Amniotic stem cell (primary cell): Measurements from ENCODE around the gene GRIK4.

Experiments
- DNase-seq: peaks from one replicate; lab custom pipeline; 2025; lab: John Stamatoyannopoulos, UW

Gene GRIK4

DNA sequence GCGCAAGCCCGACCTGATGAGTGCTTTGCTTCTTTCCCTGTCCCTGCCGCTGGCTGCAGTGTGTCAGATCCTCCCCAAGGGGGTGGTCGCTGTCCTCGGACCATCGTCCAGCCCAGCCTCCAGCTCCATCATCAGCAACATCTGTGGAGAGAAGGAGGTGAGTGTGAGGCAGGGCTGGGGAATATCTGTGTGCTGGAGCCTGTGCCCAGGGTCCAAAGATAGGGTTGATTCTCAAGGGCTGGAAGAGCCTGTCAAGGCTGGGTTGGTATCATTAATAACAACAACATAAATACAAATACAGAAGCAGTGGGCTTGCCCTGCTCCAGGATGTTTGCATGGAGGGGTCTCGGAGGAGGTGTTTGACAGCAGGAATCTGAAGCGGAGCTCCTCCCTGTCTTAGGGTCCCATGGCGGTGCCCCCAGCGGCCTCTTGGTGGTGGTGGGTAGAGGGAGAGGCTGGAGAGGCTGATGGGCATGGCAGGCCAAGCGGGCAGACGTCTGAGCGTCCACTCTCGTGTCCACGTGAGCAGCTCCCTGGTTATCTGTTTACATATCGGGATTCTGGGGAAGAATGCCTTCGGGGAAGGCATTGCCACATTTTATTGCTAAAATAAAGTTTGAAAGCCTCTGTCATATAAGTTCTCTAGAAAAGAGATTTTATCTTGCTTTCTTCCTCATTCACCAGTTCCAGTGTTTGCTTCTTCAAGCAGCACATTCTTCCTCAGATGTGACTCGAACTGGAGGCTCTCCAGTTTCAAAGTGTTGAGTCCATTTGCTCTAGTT lies 304.0 kb downstream of the GRIK4 start:
- DNase-seq = no peak

DNA sequence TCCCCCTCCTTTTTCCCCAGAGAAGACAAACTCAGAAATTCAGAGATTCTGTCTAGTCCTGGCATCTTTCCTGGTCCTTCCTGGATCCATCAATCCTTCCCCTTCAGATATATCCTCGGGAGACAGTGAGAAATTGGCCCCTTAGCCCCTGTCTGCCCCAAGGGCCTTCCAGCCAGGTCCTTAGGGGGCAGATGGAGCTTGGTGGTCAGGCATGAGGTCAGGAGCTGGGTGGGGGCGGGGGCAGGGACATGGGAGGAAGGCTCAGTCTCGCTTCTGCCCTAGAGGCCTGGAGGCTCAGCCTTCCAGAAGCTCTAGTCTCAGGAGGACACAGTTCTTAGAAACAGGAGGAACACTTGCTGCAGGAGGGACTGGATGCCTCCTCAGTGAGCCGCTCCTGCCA lies 304.6 kb downstream of the GRIK4 start:
- DNase-seq = no peak

DNA sequence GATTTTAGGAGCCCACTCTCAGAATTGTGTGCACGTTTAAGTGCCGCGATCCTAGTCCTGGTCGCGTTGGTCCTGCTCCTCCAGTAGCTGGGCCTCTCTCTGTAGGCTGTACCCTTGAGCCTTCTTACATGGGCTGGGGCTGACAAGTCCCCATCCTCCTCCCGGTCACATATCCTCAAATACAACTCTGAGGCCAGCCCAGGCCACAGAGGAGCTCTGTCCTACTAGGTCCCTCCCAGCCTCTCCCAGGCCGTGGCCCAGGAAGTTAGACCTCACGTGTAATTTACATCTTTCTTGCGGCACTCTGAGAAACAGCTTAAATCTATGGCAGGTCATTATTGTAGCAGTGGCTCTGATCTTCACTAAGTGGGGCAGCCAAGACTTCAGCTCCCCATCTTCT lies 305.2 kb downstream of the GRIK4 start:
- no peak for DNase-seq

DNA sequence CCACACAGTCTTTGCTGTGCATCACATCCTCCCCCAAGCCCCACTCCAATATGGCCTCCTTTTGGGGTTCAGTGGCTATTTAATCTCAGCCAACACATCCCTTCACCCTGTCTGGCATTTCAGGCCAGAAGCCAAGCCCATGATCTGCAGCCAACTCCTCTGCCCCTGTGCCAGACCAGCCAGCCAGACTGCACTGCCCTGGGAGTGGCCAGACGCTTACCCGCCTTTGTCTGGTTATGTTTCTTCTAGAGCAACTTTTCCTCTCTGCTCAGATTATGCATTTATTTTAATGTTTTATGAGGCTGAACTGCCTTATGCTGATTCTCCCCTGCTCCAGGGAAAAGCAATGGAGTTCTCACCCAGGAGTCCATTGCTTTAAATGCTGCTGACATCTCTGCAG lies 305.6 kb downstream of the GRIK4 start:
- DNase-seq = no peak

DNA sequence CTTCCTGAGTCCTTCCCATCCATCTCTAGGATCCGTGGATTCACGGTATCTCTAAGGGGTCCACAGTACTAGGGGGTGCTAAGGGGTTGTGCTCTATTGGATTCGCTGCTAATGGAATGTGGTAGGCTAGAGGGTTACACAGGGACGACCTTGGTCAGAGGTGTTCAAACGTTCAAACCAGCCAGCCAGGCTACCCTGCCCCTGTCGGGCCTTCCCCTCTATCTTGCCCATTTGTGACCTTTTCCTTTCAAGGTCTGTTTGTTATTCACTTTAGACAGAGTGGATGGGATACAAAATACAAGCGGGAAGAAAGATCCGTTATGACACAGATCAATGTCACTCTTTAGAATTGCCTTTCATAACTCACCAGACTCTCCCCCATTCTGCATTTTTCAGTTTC lies 306.5 kb downstream of the GRIK4 start:
- DNase-seq = no peak

DNA sequence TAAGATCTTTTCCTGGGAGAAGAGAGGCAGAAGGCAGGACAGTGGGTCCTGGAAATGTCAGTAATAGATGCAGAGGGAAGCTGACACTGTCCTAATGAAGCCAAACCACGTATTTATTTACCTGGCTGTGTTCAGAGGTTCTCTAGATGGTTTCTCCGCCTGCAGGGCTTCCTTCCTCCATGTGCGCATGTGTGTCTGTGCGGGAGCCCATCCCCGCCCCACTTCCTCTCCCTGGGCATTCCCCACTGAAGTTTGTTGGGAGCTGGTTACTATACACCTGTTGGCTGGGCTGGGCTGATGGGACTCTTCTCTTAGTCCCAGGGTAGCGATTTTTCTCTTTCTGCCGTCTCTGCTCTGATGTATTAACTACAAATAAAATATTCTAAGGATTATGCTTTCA lies 307.5 kb downstream of the GRIK4 start:
- no peak for DNase-seq

DNA sequence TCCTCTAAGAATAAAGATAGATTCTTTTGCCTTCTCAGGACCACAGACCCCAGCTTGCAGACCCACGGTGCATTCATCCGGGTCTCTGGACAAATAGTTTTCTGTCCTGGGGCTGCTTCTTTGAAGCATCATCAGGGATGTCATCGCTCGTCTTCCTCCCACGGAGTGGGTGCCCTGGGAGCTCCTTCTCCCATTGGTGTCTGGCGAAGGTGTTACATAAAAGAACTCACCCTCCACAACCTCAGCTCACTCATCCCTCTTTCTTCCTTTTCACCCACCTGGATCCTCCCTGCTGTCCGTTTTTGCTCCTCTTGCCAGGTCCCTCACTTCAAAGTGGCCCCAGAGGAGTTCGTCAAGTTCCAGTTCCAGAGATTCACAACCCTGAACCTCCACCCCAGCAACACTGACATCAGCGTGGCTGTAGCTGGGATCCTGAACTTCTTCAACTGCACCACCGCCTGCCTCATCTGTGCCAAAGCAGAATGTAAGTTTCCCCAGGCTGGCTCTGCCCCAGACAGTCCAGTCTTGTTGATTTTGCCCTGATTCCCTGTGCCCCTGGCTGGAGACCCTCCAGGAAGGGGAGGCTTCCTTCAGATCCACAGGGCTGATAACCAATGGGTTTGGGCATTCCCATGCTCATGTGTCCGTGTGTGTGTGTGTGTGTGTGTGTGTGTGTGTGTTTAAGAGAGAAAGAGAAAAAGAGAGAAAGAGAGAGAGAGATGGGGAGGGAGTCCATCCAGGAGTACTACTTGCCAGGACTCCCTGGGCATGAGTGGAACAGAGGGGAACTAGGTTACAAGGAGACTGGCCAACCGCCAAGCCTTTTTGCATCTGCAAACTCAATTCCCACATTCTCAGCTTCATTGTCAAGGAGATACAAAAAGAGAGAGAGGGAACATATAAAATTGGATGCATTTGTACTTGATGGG lies 308.2 kb downstream of the GRIK4 start:
- no peak for DNase-seq

DNA sequence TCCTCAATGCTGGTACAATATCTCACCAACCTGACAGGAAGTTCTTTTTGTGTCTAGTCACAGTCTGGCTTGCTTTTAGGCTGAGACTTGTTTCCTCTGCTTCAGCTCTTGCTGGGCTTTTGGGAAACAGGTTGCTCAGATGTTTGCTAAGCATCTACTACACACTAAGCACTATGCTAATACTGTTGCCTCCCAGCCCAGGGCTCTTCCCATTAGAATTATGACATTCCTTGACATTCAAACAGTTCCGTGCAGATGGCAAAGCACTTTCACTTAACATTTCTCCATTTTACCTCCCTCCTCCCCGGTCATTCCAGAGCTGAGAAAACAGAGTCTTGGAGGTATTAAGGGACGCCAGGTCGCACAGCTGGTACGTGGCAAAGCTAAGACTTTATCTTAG lies 311.6 kb downstream of the GRIK4 start:
- no peak for DNase-seq

DNA sequence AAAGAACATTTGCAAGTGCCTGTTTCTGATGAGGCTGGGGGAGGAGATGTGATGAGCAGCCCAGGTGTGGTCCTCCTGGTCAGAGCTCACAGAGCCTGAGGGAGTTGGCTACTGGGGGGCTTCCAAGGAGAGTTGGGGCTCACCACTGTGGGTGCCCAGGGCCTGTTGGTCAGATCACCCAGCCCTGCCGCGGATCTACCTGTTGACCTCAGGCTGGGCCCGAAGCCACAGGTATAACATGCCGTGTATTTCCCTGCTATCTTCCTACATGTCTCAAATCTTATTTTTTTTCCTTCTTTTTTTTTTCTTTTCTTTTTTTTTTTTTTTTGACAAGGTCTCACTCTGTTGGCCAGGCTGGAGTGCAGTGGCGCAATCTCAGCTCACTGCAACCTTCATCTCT lies 312.7 kb downstream of the GRIK4 start:
- DNase-seq = no peak

DNA sequence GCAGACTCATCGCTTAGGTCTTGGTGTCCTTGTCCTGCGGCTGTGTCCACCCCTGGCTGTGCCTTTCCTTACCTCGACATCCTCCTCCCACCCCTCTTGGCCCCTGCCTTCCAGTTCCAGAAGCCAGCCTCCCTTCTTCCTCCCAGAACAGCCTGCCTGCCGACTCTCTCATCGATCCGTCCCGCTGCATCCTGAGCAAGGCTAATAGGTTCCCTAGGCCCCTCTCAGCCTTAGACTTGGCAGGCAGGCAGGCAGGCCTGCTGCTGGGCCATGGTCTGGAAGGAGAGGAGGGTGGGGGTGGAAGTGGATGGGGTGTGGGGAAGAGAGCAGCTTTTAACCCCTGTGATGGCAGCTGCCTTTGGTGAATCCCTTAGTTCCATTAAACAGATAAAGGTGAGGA lies 315.6 kb downstream of the GRIK4 start:
- DNase-seq = no peak

DNA sequence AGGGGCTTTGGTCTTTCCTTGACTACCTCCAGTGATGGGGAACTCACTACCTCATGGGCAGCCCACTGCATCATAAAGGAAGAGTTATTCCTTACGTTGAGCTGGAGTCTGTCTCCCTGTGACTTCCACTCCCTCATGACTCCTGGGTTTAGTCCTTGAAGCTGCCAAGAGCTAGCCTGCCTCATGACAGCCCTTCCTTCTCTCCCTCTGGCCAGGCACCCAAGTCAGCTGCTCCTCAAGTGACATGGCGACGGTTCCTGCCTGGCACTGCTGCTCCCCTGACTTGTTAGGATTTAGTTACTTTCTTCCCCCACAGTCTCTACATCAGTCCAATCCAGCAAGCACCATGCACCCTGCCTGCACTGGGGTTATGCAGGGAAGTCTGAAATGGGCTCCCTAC lies 316.3 kb downstream of the GRIK4 start:
- no peak for DNase-seq

DNA sequence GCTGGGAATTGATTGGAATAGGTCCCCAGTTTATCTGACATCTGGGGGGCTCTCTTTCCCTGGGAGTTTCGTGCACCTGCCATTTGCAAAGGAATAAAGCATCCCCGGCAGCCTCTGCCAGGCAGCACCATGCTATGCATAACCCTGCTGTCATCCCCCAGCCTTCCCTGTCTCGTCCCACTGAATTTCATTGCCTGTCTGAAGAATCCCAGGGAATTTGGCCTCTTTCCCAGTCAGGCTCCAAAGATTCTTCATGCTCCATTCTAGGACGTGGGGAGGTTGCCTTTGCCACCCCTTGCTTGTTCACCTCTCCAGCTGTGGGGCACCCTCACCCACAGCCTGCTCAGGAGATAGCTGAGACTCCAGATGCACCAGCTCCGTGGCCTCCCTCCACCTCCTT lies 317.3 kb downstream of the GRIK4 start:
- no peak for DNase-seq

DNA sequence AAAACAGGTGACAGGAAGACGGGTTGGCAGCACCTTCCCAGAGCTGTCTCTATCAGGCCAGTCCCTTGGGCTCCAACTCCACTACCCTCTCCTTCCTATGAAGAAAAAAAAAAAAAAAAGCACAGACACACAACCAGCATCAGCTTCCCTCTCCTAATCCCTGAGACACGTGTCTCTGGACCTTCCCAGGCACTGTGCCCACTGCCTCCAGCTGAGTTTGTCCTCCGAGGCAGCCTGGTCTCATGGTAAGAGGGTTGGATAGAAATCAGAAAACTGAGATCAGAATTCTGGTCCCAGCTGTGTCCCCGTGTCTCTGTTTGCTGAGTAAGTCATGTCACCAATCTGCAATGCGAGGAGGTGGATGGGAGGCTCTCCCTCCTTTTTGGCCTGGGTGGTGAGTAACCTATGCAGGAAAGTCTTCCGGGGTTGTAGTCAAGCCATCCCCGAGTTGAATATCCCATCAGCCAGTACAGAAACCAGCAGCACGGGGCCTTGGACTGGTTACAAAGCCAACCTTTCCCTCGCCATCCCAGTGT lies 318.6 kb downstream of the GRIK4 start:
- no peak for DNase-seq

DNA sequence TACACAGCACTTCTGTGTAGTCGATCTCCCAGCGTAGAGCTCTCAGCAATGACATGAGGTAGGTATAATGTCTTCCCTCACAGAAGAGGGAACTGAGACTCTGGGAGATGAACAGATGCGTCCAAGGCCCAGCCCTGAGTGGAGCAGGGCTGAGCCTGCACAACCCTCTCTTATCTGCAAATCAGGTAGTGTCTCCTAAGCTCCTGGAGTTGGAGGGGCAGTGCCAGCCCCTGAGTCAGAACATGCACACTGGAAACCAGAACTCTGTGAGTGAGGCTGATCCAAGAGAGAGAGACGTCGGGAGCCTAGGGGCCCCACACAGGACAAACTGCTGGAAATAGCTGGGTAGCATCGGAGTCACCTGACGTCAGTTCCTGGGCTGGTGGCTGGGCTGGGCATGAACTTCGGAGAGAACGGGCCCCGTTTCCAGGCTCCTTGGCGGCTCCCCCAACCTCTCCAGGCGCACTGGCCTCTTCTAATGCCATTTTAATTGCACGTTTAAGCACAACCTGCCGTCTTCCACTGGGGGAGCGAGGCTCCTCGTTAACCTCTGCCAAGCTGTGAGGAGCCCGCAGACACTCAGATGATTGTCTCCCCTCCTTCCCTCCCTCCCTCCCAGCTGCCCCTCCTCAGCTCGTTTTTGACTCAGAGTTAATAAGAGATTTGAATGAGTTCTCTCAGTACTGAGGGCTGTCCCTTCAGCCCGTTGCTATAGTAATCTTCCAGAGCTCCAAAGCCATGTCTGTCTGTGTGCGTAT lies 321.1 kb downstream of the GRIK4 start:
- DNase-seq = no peak

DNA sequence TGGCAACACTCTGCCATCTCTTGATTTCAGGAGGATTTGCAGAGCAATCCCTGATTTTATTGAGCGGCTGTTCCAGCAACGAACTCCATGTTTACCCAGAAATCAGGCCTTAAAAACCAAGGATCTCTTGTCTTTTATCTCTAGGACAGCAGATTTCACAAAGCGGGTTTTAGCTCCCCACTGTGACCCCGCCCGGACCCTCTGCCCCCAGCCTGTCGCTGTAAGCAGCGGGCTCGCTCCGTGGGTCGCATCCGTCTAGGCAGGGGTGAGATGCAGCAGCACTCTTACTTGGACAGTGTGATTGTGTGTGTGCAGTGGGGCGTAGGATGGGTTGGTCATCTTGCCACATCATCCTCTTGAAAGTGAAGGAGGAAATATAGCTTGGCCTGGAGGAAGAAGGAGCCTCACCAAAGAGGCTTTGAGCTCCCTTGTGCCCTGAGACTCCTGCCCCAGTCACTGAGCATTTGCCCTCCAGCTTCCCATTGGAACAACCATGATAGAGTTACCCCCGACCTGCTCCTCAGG lies 323.2 kb downstream of the GRIK4 start:
- DNase-seq = no peak

DNA sequence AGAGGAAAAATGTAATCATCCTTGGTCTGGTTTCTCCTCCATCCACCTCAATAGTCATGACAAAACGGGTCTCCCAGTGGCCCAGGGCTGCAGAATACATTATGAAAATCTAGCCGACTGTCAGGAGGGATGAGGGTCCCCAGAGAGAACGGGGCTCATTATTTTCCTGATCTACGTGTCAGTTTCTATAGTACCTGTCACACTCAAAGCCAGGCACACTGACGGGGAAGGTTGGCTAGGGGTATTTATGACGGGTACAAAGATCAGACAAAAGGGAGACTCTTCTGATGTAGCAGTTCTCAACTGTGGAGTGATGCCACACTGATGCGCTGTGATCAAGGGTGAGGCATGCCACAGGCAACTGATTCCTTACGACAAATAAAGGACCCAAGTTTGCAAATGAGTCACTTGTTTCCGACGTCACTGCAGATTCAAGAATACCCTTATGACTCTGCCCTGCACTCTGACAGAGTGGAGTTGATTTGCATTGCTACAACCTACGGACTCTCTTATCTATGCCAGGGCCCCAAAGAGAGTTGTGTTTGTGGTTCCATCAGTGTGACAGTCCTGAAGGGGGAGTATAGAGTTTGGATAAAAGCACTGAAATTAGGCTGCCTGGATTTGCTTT lies 324.2 kb downstream of the GRIK4 start:
- no peak for DNase-seq

DNA sequence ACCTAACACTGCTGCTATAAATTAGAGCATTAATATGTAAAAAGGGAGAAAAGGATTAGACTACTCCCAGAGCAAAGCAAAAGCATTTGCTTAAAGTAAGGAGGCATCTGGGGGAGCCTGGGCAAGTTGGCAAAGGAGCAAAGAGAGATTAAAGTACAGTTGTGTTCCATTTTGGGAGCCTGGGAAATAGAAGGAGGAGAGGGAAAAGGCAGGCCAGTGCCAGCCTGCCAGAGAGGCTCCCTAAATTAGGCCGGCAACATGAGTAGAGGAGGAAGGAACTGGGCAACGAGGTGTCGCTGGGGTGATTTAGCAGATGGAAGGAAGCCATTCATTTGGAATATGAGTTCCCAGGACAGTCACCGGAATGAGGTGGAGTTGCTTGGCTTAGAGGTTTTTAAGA lies 326.1 kb downstream of the GRIK4 start:
- DNase-seq = no peak

DNA sequence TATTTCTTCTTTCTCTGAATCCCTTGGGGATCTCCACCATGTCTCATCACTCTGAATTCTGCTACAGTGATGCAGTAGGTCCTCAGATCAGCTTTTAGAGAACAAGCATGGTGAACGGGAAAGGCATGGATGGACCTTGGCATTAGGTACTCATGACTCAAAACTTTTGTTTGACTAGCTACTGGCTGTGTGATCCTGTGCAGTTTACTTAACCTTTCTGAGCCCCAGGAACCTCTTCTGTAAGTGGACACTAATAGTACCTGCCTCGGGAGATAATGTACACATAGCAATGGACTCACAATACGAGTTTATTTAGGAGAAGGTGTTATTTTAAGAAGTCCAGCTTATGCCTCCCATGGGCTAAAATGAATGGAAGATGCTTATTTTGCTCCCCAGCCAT lies 327.7 kb downstream of the GRIK4 start:
- no peak for DNase-seq

DNA sequence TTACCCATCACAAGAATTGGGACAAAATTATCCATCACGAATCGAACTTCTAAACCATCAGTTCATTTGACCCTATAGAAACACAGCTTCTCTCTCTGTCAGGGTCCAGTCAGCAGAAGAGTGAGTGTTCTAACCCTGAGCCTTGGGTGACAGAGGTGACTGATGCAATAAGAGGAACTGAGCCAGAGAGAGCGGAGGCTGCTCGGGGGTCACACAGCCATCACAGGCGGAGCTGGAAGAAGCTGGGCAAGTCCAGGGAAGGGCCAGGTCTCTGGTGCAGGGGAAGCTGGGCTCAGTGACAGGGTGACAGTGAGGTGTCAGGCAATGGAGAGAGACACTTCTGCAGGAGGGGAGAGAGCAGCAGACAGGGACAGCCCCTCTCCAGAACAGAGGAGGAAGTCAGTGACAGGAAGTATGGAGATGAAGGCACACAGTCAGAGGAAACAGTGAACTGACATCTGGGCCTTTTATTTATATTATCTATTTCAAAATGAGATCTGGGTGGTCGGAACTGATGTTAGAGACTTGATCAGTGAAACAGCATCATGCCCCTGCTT lies 328.4 kb downstream of the GRIK4 start:
- DNase-seq = no peak

DNA sequence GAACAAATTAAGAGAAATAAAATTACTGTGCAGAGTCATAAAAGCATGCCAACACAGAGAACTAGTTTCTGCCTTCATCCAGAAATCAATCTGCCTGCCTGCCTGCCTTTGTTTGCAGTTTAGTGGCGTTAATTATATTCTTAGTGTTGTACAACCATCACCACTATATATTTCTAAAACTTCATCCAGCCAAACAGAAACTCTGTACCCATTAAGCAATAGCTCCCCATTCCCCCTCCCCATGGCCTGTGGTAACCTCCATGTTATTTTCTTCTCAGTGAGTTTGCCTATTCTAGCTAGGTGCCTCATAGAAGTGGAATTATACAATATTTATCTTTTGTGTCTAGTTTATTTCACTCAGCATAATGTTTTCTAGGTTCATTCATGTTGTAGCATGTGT lies 329.1 kb downstream of the GRIK4 start:
- DNase-seq = no peak

DNA sequence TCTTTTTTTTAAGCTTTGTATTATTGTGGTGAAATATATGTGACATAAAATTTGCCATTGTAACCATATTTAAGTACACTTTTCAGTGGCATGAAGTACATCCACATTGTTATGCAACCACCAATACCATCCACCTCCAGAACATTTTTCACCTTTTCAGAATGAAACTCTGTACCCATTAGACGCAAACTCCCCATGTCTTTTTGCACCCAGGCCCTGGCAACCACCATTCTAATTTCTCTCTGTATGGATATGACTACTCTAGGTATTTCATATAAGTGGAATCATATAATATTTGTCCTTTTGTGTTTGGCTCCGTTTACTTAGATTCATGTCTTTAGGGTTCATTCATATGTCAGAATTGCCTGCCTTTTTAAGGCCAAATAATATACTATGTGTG lies 329.5 kb downstream of the GRIK4 start:
- no peak for DNase-seq
